MCF 10A (cell line): ENCODE results near the gene NLGN3. TPM values are rescaled to one million over a fixed set of nuclear protein-coding genes. Genes with fewer than 3 reads are reported as not detected.

Source experiments
- BruUV-seq: library from RNA; stranded (reverse); fragments of 400-500 nt; replicated peaks from 2 replicates; lab custom pipeline; 2021; lab: Mats Ljungman, UMichigan
- CTCF ChIA-PET: fragments of 300-600 bp; sonication (Branson Sonifier 250); formaldehyde crosslinking; extraction: SDS; loops from one replicate; lab custom pipeline; 2021; ENCODE audit warnings: antibody characterized with exemption, inconsistent platforms; lab: Yijun Ruan, JAX
- POLR2A ChIA-PET: fragments of 300-600, 350-650 bp; sonication (Branson Sonifier 250); formaldehyde crosslinking; extraction: SDS; loops from one replicate; lab custom pipeline; 2020; ENCODE audit warnings: antibody characterized with exemption, inconsistent platforms; lab: Yijun Ruan, JAX
- DNase-seq: peaks from one replicate; pipeline ENCODE4 v3.0.0-alpha.2; 2018; ENCODE audit not compliant: unreplicated experiment
- H3K27ac Mint-ChIP-seq: one replicate; pipeline ENCODE4 v1.8.0; 2022; ENCODE audit warnings: mild to moderate bottlenecking, low read depth, mixed read lengths; ENCODE audit not compliant: unreplicated experiment
- H3K27me3 Mint-ChIP-seq: one replicate; pipeline ENCODE4 v1.8.0; 2022; ENCODE audit warnings: mixed read lengths; ENCODE audit not compliant: insufficient read depth, unreplicated experiment
- H3K36me3 Mint-ChIP-seq: one replicate; pipeline ENCODE4 v1.8.0; 2022; ENCODE audit warnings: mild to moderate bottlenecking, moderate library complexity, mixed read lengths; ENCODE audit not compliant: insufficient read depth, unreplicated experiment
- H3K4me1 Mint-ChIP-seq: one replicate; pipeline ENCODE4 v1.8.0; 2022; ENCODE audit warnings: mixed read lengths; ENCODE audit not compliant: insufficient read depth, unreplicated experiment
- H3K4me3 Mint-ChIP-seq: one replicate; pipeline ENCODE4 v1.8.0; 2022; ENCODE audit warnings: mild to moderate bottlenecking, moderate library complexity, mixed read lengths; ENCODE audit not compliant: unreplicated experiment
- H3K9me3 Mint-ChIP-seq: one replicate; pipeline ENCODE4 v1.8.0; 2022; ENCODE audit warnings: mixed read lengths; ENCODE audit not compliant: unreplicated experiment
- CTCF ChIP-seq: fragments of 200-600 bp; IDR thresholded peaks from one replicate; pipeline ENCODE4 v1.8.0; 2022; ENCODE audit warnings: antibody characterized with exemption, mild to moderate bottlenecking; ENCODE audit not compliant: unreplicated experiment
- intact Hi-C: fragments of 100-400 bp; cut with micrococcal nuclease; formaldehyde crosslinking; loops from 2 replicates; pipeline ENCODE4 v1.14.1; 2022
- total RNA-seq: library from RNA; stranded (reverse); gene quantifications from 2 replicates; pipeline ENCODE4 v1.2.3, GENCODE V29; 2022

Gene NLGN3
- total RNA-seq, 1 experiment from 2014 or later = 0.42 TPM

GRCh38 chrX:71128915-71129765 is 15.5 kb upstream of the NLGN3 start:
- H3K4me3 Mint-ChIP-seq = no peak overlapping the region
- intact Hi-C loops = loop anchor here (1.0 kb wide), 2 partner anchors 62 to 131 kb away; no protein-coding TSS in a partner anchor
- DNase-seq = peak; percentile 60
- peak; percentile 72 for TF ChIP-seq CTCF
- no peaks in the 10 kb centered on the region for H3K9me3 Mint-ChIP-seq
- ChIA-PET POLR2A (interaction anchor here (0.6 to 1.0 kb wide), 2 partner anchors 10 to 62 kb away, joined by 3 read pairs; partner anchors contain the start of genes MED12 and SNX12), CTCF (interaction anchor here (0.6 to 2.3 kb wide), 23 partner anchors 9 to 364 kb away, joined by 3 to 14 read pairs (median 4); partner anchors contain the start of gene IL2RG)
- BruUV-seq = no TSS peak
- peaks cover 68% of the 10 kb centered on the region for H3K27me3 Mint-ChIP-seq
- no peak overlapping the region for H3K27ac Mint-ChIP-seq
- peaks cover 8% of the 10 kb centered on the region for H3K4me1 Mint-ChIP-seq
- peaks cover 35% of the 10 kb centered on the region for H3K36me3 Mint-ChIP-seq

- Mint-ChIP-seq H3K4me1 (peaks cover 8% of the 10 kb centered on the region), H3K9me3 (no peaks in the 10 kb centered on the region), H3K4me3 (no peak overlapping the region), H3K27me3 (peaks cover 70% of the 10 kb centered on the region), H3K27ac (peak overlapping the region; percentile 11), H3K36me3 (peaks cover 48% of the 10 kb centered on the region)
- intact Hi-C loops = no loop called here
- no TSS peak for BruUV-seq
- TF ChIP-seq CTCF = no peak
- ChIA-PET POLR2A (no interaction called here), CTCF (interaction anchor here (0.6 to 0.7 kb wide), 2 partner anchors 90 to 197 kb away, joined by 3 read pairs; no protein-coding TSS in a partner anchor)
- DNase-seq = no peak
Measured at GRCh38 chrX:71131510-71131909, 13.1 kb upstream of the NLGN3 start.

- ChIA-PET CTCF (no interaction called here), POLR2A (interaction anchor here (1.2 kb wide), 1 partner anchor 23 kb away, joined by 3 read pairs; no protein-coding TSS in a partner anchor)
- Mint-ChIP-seq H3K36me3 (peaks cover 52% of the 10 kb centered on the region), H3K27ac (no peak overlapping the region), H3K27me3 (peaks cover 11% of the 10 kb centered on the region), H3K4me1 (no peaks in the 10 kb centered on the region), H3K4me3 (no peak overlapping the region), H3K9me3 (no peaks in the 10 kb centered on the region)
- no peak for DNase-seq
- no TSS peak for BruUV-seq
- intact Hi-C loops = no loop called here
- TF ChIP-seq CTCF = no peak
Measured at GRCh38 chrX:71140440-71140839, 4.2 kb upstream of the NLGN3 start.

GRCh38 chrX:71143508-71143907 is 1.1 kb upstream of the NLGN3 start:
- ChIA-PET CTCF (interaction anchor here (0.6 to 1.0 kb wide), 3 partner anchors 14 to 1134 kb away, joined by 3 to 4 read pairs (median 3); no protein-coding TSS in a partner anchor), POLR2A (interaction anchor here (0.6 to 0.7 kb wide), 2 partner anchors 137 to 222 kb away, joined by 3 to 4 read pairs; no protein-coding TSS in a partner anchor)
- BruUV-seq = no TSS peak
- no peak for TF ChIP-seq CTCF
- Mint-ChIP-seq H3K4me3 (no peak overlapping the region), H3K9me3 (no peaks in the 10 kb centered on the region), H3K27ac (no peak overlapping the region), H3K4me1 (no peaks in the 10 kb centered on the region), H3K27me3 (peaks cover 12% of the 10 kb centered on the region), H3K36me3 (peaks cover 31% of the 10 kb centered on the region)
- DNase-seq = no peak
- intact Hi-C loops = no loop called here
